CMK (cell line): ENCODE measurements around the gene CDC45.

Experiments used
- DNase-seq: peaks from one replicate; pipeline ENCODE4 v3.0.0-alpha.2; 2010; ENCODE audit warnings: low read depth

CDC45 gene

DNA sequence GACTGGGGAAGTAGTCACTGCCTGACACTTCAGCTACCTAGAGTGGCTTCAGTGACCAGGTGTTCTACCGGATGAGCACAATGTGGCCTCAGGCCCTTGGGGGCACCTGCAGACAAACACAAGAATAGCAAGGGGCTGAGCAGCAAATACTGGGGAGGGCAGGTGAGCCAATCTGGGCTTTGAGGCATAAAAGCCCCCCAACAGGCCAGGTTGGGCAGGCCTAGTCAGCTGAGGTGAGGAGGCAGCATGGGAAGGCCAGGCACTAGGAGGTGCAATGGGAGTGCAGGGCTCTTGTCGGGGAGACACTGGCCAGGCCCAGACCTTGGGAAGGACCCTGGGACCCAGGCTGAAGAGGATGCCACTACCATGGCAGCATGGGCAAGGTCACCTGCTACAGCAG lies 9.7 kb upstream of the CDC45 start:
- DNase-seq = no peak

DNA sequence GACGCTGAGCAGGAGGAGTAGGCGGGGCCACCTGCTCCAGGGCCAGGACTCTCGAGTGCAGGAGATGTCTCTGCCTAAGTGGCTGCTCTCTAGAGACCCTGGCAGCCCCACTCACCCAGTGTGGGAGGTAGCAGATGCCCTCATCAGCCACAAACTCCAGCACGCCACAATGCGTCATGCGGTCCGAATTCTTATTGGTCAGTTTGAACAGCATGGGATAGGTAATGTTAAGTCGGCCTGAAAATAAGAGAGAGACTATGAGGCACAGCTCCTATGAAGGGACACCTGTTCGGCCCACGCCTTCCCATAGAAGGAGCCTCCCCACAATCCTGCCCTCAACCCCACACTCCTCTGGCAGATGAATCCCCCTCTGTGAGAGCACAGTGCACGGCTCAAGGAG lies 8.1 kb upstream of the CDC45 start:
- no peak for DNase-seq

DNA sequence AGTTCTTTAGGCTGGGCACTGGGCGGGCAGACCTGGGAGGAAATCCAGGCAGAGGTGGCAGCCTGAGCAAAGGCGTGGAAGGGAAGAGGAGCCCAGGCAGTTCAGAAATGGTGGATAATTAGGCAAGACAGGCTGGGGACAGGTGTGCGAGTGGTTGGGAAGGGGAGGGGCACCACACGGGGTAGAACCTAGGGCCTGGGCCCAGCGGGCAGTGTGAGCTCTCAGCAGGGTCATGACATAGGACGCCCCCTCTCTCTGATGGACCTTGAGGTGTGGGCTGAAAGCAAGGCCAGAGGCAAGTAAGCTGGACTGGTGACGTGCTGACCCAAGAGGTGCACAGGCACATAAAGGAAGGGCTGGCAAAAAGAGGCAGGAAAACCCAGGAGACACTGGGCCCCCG lies 7.5 kb upstream of the CDC45 start:
- no peak for DNase-seq

DNA sequence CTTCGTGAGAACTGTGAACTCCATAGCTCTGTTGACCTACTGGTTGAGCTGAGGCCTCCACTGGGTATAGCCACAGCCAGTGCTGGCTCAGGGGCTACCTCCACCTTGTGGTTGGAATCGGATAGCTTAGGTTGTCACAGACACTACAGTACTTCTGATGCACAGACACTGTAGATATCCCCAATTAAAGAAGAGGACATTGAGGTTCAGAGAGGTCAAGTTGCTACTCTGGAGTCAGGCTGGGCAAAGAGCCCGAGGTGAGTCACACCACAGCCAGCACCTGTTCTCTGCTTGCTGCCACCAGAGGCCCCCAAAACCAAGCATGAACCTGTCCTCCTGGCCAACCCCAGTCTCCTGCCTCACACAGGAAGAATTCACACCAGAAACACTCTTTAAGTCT lies 6.1 kb upstream of the CDC45 start:
- no peak for DNase-seq

DNA sequence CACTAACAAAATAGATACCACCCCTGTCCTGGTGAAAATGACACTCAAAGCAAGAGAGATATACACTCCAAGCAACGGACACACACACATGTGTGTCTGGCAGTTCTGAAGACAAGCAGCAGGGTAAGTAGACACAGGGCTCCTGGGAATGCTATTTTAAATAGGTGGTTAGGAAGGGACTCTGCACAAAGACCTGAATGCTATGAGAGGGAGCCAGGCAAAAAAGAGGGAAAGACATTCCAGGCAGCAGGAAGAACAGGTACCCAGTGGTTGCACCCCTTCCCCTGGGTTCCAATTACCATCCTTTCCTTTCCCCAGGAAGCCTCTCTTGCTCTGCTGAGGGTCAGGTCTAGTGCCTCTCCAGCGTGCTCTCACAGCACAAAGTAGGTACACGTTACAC lies 3.7 kb upstream of the CDC45 start:
- no peak for DNase-seq

DNA sequence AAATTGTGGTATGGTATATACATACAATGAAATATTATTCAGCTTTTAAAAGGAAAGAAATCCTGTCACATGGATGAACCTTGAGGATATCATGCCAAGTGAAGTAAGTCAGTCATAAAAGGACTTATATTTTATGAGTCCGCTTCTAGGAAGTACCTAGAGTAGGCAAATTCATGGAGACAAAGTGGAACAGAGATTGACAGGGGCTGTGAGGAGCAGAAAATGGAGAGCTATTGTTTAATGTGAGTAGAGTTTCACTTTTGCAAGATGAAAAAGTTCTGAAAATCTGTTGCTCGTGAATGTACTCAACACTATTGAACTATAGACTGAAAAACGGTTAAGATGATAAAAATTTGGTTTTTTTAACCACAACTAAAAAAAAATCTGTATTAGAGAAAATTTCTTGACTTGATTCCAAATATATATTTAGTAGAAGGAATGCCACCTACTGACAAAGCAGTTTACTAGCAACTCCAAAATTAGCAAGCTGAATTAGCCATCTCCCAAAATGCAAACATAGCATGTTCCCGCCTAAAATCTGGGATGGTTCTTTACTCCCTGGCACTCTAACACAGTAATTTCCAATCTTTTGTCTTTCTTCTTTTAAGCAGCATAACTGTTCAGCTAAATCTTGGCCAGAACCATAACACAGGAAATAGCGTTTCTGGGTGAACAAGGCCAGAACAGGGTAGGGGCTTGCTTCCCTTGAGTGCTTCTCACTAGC lies 2.2 kb upstream of the CDC45 start:
- DNase-seq = no peak

DNA sequence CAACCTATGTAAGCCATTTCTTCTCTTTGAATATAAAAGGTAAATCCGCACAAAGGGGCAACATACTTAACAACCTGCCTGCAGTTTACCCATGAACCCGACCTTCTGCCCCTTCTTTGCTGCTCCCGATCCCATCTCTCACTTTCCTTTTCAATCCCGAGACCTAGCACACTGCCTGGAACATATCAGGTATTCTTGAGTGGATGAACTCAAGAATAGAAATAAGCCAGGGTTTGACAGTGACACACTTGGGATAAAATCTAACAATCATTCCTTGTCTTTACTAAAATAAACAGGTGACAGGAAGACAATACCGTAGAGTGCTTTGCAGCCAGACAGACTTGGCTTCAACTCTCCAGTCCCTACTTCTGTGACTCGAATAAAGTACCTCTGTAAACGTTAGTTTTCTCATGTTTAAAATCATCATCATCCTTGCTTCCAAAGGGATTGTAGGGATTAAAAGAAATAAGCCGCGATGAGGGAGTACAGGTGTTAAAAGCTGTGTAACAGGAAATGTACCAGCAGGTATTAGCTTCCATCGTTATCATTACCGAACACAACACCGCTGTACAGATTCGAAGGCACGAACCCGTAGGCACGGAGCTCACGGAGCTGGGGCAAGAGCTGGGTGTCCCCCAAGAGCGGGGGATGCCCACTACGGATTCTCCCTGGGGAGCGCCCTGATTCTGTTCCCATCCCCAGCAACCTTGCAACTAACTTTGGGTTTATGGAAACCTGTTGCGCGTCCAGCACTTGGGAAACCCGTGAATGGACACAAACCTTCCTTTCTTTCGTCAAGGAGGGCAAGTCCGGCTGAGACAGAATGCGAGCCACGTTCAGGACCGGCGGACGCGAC lies 1.4 kb upstream of the CDC45 start:
- no peak for DNase-seq

DNA sequence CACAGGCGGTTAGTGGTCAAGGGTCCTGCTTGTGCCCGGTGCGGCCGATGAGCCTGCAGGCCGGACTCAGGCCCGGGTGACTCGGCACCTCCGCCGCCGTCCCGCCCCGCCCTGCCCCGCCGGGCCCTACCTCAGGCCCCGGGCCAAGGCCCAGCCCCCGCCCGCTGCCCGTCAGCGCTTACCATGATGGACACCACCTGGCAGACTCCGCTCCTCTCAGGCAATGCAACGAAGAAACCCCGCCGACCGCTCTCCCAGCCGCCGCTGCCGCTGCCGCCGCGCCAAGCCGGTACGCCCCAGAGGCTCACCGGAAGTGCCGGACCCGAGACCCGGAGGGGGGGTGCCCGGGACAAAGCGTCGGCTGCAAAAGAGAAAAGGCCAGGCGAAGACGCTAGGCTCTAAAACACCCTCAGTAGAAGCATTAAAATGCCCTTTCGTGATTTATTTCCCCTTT lies 792 bp upstream of the CDC45 start, which contains the start of gene UFD1:
TSS of gene UFD1 (minus strand) at position 293 of the 454 bp plus-strand sequence. CDS start at position 185, 108 bp downstream.
- DNase-seq = peak; percentile 51

DNA sequence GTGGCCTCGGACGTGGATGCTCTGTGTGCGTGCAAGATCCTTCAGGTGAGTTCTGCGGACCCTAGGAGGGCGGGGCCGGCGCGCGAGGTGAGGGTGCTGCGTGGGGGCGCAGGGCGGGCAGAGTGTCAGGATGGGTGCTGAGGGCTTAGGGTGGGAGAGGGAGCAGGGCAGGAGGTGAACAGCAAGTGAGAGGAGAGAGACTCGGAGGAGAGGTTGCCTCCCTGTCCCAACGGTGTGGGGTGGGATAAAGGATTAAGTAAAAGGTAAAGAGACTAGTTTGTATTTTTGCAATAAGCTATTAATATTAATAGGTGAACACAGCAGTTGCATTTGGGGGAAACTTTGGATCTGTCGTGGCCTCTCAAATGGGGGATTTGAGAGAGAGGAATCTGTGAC lies 451 bp downstream of the CDC45 start:
- DNase-seq = no peak

DNA sequence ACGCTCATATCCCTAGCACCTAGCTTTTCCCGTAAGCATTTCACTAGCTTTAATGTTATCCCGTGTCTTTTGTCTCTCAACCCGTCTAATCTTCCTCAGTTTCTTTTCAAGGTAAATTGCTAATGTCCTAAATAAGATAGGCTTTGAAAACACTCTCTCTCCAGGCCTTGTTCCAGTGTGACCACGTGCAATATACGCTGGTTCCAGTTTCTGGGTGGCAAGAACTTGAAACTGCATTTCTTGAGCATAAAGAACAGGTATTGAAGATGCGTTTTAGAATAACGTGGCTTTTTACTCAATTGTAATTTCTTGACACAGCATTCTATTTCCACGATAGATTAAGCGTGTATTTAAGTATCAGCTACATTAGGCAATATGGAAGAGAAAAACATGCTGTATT lies 1.1 kb downstream of the CDC45 start:
- DNase-seq = no peak

DNA sequence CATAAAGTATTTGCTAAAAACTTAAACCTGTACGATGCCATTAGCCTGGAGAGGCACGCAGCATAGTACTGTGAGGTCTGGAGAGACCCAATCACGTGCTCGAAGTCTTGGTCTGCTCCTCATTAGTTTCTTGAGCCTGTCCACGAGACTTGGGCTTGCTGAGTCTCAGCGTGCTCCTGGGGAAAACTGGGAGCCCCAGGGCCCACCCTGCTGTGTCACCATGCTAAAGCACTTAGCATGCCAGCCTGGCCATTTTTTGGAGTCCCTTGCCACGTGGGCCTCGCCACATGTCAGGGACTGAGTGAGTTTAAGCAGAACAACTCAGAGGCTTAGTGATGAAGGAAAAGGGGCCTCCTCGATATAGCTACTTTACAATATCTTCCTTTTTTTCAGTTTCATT lies 2.6 kb downstream of the CDC45 start:
- DNase-seq = no peak

DNA sequence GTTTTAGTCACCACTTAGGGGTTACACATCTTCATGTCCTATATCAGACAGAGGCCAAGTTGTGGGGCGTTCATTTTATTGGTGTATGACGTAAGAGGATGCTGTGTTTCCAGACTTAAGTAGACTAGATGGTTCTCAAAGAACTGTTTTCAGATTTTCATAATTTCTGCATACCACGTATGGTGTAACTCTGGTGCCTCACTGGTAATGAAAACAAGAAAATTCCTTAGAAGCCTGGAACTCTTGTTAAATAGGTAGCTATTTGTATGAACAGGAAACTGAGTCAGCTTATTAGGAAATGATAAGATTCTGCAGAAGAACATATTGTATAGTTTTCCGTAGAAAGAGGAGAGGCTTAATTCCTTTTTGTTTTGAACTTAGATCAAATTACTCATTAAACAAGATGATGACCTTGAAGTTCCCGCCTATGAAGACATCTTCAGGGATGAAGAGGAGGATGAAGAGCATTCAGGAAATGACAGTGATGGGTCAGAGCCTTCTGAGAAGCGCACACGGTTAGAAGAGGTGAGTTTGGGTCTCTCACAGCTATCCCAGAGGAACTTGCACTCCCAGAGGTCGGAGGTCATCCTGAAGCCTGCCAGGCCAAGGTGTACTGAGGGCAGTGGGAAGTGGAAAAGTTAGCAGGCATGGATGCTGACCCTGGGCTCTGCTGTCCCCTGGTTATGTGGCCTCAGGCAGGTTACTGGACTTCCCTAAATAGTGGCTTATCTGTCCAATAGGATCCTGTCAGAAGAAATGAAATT lies 3.9 kb downstream of the CDC45 start:
- no peak for DNase-seq

DNA sequence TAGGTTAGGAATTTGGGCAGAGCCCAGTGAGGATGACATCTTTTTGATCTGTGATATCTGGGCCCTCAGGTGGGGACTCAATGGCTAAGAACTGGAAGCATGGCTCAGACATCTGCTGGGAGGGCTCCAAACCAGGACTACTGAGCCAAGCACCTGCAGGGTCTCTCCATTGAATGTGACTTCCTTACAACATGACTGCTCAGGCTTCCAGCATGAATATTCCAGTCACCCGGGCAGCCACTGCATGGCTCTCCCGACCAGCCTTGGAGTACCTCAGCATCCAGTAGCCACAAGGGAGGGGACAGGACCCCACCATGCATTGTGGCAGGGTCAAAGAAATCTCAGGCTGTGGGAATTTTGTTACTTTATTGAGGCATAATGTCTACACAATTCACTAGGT lies 8.6 kb downstream of the CDC45 start:
- no peak for DNase-seq

DNA sequence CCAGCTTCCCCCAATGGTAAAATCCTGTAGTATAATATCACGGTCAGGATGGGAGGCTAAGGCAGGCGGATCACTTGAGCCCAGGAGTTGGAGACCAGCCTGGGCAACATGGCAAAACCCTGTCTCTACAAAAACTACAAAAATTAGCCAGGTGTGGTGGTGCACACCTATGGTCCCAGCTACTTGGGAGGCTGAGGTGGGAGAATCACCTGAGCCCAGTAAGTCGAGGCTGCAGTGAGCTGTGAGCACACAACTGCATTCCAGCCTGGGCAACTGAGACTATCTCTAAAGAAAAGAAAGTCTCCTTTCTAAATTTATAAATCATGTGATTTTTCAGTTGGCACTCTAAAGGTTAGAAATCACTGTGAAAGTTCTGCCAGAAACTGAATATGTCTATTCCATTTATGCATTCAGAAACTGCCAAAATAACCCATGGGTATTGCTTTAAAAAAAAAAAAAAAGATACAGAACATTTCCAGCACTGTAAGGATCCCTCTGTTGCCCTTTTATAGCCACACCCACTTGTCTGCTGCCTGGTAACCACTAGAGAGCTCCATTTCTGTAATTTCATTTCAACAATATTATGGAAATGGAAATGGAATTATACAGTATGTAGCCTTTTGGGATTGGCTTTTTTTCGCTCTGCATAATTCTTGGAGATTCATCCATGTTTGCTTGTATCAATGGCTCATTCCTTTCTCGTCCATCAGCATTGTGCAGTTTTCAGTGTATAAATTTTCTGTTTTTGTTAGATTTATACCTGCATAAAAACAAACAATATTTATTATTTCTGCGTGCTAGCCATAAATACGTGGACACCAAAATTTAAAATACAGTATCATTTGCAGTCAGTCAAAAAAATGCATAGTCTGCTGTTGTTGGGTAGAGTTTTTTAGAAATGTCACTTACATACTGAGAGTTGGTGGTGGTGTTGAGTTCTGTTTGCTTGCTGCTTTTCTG lies 9.4 kb downstream of the CDC45 start:
- DNase-seq = no peak

DNA sequence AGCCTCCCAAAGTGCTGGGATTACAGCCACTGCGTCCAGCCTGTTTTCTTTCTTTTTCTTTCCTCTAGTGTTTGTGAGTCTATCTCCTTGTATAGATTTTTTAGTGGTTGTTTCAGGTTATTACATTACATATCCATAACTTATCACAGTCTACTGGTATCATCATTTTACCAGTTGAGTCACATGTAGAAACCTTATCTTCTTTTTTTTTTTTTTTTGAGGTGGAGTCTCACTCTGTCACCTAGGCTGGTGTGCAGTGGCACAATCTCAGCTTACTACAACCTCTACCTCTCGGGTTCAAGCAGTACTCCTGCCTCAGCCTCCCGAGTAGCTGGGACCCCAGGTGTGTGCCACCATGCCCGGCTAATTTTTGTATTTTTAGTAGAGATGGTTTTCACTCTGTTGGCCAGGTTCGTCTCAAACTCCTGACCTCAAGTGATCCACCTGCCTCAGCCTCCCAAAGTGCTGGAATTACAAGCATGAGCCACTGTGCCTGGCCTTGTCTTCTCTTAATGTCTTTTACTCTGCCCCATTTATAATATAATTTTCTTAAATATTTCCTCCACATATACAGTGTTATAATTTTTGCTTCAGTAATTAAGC lies 11.0 kb downstream of the CDC45 start:
- DNase-seq = no peak

DNA sequence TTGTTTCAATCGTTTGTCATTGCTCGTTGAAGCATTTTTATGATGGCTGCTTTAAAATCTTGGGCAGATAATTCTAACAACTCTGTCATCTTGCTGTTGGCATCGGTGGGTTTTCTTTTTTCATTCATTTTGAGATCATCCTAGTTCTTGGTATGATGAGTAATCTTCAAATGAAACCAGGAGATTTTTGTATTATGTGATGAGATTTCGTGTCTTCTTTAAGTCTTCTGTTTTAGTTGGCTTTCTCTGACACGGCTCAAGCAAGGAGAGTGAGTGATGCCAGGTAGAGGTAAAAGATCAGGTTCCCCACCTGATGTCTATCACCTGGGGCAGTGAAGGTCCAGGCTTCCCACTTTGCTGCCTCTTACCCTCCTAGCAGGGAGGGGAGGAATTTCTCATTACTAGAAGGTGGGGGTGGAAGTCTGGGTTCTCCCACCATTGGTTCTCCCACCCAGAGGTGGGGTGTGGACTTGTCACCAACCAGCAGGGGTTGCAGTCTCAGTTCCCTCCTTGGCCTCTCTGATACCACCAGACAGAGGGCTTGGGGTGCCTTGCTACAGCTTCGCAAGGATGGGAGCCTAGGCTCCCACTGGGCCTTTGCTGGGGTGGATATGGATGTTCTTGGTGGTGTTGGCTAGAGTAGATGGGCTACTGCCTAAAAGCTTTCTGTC lies 12.9 kb downstream of the CDC45 start:
- DNase-seq = no peak

DNA sequence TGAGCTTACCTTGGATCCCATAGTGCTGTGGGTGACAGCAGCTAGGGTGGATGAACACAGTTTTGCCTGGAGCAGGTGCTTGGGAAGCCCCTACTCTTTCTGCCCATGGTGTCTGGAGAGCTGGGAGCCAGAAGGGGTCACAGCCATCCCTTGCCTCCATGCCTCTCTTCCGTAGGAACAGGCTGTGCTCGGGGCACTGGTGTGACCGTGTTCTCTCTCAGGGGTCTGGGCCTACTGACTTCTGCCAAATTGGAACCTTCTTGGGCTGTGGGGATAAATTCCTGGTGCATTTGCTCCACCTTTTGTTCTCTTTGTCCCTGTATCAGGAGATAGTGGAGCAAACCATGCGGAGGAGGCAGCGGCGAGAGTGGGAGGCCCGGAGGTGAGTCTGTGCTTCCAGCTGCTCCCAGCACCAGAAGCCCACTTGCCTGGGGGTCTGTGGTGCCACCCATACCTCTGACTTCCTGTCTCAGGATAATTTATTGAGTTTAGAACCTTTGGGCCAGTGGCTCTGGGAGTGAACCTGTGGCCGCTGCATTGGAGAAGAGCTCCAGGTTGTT lies 14.4 kb downstream of the CDC45 start:
- DNase-seq = no peak

DNA sequence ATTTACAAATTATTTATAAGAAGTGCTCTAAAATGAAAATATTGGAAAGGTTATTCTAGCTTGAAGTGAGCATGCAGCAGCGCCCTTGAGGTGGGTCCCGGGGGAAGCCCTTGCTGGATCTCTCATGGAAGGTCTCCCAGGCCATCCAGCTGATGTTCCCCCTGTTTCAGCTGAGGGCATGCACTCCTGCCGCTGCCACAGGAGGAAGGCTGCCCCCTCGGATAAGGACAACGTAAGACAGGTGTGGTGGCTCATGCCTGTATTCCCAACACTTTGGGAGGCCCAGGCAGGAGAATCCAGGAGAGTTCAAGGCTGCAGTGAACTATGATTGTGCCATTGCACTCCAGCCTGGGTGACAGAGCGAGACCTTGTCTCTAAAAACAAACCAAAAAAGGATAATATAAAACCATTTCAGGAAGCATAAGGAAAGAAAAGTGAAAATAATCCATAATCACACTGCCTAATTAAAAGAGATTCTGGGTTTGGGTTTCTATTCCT lies 15.0 kb downstream of the CDC45 start:
- DNase-seq = no peak

DNA sequence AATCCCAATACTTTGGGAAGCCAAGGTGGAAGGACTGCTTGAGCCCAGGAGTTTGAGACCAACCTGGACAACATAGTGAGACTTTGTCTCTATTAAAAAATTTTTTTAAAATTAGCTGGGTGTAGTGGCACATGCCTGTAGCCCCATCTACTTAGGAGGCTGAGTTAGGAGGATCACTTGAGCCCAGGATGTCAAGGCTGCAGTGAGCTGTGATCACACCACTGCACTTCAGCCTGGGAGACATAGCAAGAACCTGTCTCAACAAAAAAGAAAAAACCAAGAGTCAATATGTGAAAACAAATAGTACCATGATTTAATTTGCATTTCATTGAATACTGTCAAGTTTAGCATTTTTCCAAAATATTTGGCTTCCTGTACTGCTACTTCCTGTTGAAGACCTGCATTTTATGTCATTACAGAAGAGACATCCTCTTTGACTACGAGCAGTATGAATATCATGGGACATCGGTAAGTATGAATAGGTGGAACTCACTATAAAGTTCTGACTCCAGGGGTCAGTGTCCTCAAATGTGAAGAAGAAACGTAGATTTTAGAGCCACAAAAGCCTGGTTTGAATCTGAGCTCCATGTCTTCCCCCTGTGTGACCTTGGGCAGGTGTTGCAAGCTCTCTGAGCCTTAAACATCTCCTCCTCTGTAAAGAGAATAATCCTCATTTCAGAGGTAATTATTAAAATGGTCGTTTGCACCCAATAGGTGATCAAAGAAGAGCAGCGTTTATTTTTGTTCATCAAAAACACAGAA lies 16.0 kb downstream of the CDC45 start:
- no peak for DNase-seq
